HL-60 (cell line): ENCODE data around the gene SZRD1.

Experiments used
- DNase-seq, 2 experiments: peaks; one replicate each; pipeline ENCODE4 v3.0.0-alpha.2; 2010 to 2020; ENCODE audit warnings: low read depth in 1 of 2, low spot score in 1 of 2
- H3K27ac ChIP-seq: fragments of 250-450 bp; sonication (Bioruptor Pico); replicated peaks from 2 replicates; pipeline ENCODE4 v1.5.1; 2020; ENCODE audit warnings: mild to moderate bottlenecking, moderate library complexity
- H3K27me3 ChIP-seq: fragments of 250-450 bp; sonication (Bioruptor Pico); 2 replicates; pipeline ENCODE4 v1.5.1; 2021; ENCODE audit warnings: mild to moderate bottlenecking, moderate library complexity; ENCODE audit not compliant: insufficient read depth, poor library complexity, severe bottlenecking
- H3K4me3 ChIP-seq: replicated peaks from 2 replicates; pipeline ENCODE4 v1.5.1; 2011; ENCODE audit warnings: mild to moderate bottlenecking, control low read depth, low read length; ENCODE audit not compliant: insufficient read depth
- CTCF ChIP-seq: IDR thresholded peaks from one replicate; pipeline ENCODE4 v1.5.1; 2011; ENCODE audit warnings: low read length, control low read depth, inconsistent platforms; ENCODE audit not compliant: insufficient read depth
- GABPA ChIP-seq: IDR thresholded peaks from 2 replicates; pipeline ENCODE4 v1.6.1; 2012; ENCODE audit warnings: low read depth
- POLR2AphosphoS5 ChIP-seq: IDR thresholded peaks from 2 replicates; pipeline ENCODE4 v1.6.1; 2012; ENCODE audit warnings: low read depth
- REST ChIP-seq: IDR thresholded peaks from 2 replicates; pipeline ENCODE4 v1.6.1; 2012; ENCODE audit warnings: low read depth; ENCODE audit not compliant: insufficient replicate concordance
- SPI1 ChIP-seq: IDR thresholded peaks from 2 replicates; pipeline ENCODE4 v1.6.1; 2012; ENCODE audit warnings: low read depth, mild to moderate bottlenecking, borderline replicate concordance

SZRD1 gene

DNA sequence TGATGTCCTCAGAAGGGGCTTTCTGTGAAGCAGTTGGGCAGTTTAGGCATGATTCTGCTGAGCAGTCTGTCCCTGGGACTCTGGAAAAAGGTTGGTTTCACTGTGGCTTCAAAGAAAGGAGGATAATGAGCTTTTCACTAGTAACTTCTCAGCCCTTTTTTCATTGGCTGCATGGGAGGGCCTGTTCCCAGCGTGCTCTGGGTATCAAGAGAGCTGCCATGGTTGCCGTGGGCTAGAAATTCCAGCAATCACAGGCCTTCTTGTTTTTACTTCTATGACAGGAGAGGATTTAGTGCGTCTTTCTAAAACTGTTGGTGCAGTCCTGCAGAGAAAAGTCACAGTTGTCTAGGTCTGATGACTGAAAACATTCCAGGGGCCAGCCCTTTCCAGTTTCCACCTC, 7.2 kb downstream of the SZRD1 start:
- TF ChIP-seq REST (no peak), POLR2AphosphoS5 (no peak), SPI1 (no peak), CTCF (no peak), GABPA (no peak)
- H3K4me3 ChIP-seq: no peak overlapping the region
- no peak for DNase-seq
- H3K27me3 ChIP-seq: no peaks in the 10 kb centered on the region
- no peak overlapping the region for H3K27ac ChIP-seq

DNA sequence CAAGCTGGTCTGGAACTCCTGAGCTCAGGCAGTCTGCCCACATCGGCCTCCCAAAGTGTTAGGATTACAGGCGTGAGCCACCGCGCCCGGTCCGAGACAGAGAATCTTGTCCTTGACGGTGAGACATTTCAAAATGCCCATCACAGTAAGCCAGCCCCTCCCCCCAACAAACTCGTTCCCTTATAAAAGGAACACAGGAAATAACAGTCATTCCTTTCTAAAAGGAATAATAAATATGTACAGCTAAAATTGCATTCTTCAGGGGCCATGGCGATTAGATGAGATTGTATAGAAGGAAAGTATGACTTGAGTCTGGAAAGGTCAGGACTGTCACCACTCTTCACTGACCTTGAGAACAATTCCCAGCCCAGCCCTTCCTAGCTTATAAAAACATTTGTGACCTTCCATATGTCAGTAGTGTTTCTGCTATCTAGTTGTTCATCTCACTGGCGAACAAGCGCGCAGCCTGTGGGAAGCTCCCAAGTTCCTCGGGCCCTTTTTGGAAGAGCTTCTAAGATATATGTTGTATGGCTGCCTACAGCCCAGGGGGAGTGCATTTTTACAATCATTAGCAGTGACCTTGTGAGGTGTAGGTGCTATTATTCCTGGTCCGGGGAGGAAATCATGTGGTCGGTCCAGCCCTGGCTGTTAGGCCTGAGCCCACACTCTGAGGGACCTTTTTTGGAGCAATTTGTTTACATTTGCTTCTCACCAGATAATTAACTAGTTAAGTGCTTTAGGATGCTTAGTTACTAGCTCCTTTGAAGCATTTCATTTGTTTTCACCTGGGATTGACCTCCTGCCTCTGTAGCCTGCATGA, 8.7 kb downstream of the SZRD1 start:
- H3K27me3 ChIP-seq: no peaks in the 10 kb centered on the region
- TF ChIP-seq GABPA (no peak), CTCF (no peak), SPI1 (no peak), POLR2AphosphoS5 (no peak), REST (no peak)
- DNase-seq: no peak
- H3K27ac ChIP-seq: no peak overlapping the region
- no peak overlapping the region for H3K4me3 ChIP-seq

DNA sequence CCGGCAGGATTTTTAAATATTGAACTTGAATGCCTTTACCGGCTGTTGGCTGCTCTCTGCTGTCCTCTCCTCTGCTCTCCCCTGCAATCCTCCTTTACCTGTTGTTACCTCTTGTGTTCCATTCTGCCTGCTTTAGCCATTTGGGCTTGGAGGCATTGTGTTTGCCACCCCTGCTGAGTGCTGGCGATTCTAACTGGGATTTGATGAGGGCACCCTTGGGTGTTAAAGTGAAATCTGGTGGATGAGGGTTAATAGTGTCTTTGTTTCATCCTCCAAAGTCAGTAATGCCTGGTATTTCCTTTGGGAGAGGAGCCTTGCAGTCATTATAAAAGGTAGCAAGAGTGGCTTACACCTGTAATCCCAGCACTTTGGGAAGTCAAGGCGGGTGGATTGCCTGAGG, 9.9 kb downstream of the SZRD1 start:
- TF ChIP-seq GABPA (no peak), SPI1 (no peak), CTCF (no peak), REST (no peak), POLR2AphosphoS5 (no peak)
- no peak for DNase-seq
- no peaks in the 10 kb centered on the region for H3K27me3 ChIP-seq
- H3K4me3 ChIP-seq: no peak overlapping the region
- no peak overlapping the region for H3K27ac ChIP-seq
